ENCODE measurements around the gene EXOC4.

GRCh38 chr7:133662276-133662675 lies 409.4 kb downstream of the EXOC4 start:
- TF ChIP-seq, protein P1, sequence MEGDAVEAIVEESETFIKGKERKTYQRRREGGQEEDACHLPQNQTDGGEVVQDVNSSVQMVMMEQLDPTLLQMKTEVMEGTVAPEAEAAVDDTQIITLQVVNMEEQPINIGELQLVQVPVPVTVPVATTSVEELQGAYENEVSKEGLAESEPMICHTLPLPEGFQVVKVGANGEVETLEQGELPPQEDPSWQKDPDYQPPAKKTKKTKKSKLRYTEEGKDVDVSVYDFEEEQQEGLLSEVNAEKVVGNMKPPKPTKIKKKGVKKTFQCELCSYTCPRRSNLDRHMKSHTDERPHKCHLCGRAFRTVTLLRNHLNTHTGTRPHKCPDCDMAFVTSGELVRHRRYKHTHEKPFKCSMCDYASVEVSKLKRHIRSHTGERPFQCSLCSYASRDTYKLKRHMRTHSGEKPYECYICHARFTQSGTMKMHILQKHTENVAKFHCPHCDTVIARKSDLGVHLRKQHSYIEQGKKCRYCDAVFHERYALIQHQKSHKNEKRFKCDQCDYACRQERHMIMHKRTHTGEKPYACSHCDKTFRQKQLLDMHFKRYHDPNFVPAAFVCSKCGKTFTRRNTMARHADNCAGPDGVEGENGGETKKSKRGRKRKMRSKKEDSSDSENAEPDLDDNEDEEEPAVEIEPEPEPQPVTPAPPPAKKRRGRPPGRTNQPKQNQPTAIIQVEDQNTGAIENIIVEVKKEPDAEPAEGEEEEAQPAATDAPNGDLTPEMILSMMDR (conservative IDR thresholded peaks at IDR 0.05 in 1 of 2, IDR thresholded peaks at IDR 0.05 in 1 of 2; ENCODE audit: low read depth in 1 of 2, low read length in 2 of 2), result no peak
- no peak for TF ChIP-seq EZH2 (IDR thresholded peaks at IDR 0.05; ENCODE audit: low read length, missing control alignments)

Data from fibroblast of lung (primary cell).